Stimulated activated CD4-positive, alpha-beta T cell treated with anti-CD3 and anti-CD28 coated beads, TNF-alpha, amount 100 ng/mL, for 1 hour (primary cell): ENCODE measurements around the gene CCL4L2.
"Not testable (repeated sequence)": the region's sequence is repeated elsewhere in the genome, so short reads cannot be mapped to it uniquely, and the experiment has no call there.

Experiments used
- DNase-seq, 3 donors: peaks; one replicate each; pipeline ENCODE4 v3.0.0-alpha.2; 2020; ENCODE audit warnings: low read depth in 3 of 3, low spot score in 1 of 3

CCL4L2 gene

GRCh38 chr17:36210439-36211211 is at the start of gene CCL4L2:
Gene CCL4L2 (plus strand): TSS chr17:36211063.
- not testable (repeated sequence) for DNase-seq

- DNase-seq, result not testable (repeated sequence)
These were observed 42.0 kb upstream of the CCL4L2 start for GRCh38 chr17:36168836-36169235.

DNA sequence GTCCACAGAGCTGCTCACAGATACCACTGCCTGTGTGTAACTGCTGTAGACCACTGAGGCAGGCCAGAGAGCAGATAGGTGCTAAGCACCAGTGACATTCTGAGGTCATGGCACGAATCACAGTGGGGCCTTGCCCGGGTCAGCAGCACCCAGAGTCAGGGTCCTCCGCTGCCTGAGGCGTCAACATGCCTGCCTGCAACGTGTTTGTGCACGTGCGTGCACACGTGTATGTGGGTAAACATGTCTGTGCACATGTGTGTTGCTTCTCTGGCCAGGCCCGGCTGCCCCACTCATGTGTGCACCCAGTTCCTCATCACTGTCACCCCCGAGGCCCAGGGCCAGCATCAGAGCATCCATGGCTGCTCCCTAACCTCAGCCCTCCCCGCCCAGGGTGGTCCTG is 34.3 kb upstream of the CCL4L2 start, which contains the start of gene TBC1D3B:
TBC1D3B (minus strand) TSS at position 101 of the 400 bp plus-strand sequence. CDS start 1,586 bp downstream, outside the sequence.
- DNase-seq, result not testable (repeated sequence)

GRCh38 chr17:36181446-36182175 is 29.3 kb upstream of the CCL4L2 start:
- DNase-seq, result not testable (repeated sequence)

DNA sequence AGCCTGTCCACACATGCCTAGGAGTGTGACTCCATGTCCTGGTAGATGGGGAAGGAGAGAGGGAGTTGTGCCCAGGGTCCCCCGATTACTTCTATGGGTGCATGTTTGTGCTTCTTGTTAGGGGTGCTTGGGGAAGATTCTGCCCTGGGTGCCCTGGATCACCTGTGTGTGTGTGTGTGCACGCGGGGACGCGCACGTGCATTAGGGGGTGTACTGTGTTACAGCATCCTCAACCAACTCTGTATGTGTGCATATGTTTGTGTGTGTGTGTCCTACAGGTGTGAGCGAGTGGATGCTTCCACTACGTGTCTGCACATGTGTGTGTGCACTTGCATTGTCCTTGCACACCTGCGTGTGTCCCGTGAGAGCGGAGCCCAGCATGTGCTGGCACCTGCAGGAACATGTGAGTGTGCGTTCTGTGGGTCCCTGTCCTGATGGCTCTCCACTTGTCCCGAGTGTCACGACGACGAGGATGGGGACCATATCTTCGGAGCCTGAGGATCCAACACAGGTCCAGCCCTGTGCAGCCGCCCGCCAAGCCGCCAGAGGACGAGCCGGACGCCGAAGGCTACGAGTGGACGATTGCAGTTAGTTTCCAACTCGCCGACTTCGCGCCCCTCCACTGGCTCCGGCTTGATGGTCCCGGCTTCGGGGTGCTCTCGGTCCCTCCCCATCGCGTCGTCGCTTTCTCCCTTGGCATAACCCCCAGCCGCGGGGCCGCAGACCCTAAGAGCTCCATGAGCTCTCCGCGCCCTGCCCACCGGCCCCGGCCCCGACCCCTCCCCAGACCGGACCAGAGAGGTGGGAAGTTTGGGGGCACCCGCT is 28.5 kb upstream of the CCL4L2 start:
- no peak for DNase-seq

- DNase-seq, result no peak
These were observed 27.6 kb upstream of the CCL4L2 start for GRCh38 chr17:36183001-36183971.

- no peak for DNase-seq
These were observed 26.7 kb upstream of the CCL4L2 start for GRCh38 chr17:36184023-36184765.

DNA sequence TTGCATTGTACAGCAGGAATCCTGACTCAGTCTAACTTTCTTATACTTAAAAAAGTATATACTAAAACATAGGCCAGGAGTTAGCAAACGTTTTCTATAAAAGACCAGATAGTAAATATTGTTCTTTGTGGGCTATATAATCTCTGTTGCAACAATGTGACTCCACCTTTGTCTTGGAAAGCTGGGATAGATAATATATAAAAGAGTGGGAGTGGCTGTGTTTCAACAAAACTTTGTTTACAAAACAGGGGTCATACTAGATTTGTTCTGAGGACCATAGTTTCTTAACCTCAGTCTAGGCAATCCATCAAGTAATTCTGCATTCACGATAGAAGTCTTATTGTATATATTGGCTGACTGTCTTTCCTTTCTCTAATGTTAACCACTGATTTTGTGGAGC is 25.4 kb upstream of the CCL4L2 start:
- DNase-seq, result no peak

- DNase-seq, result not testable (repeated sequence)
These were observed 23.8 kb upstream of the CCL4L2 start for GRCh38 chr17:36186810-36187763.

- DNase-seq, result not testable (repeated sequence)
These were observed 22.8 kb upstream of the CCL4L2 start for GRCh38 chr17:36187943-36188665.

- DNase-seq, result no peak
These were observed 22.0 kb upstream of the CCL4L2 start for GRCh38 chr17:36188891-36189306.

- not testable (repeated sequence) for DNase-seq
These were observed 20.9 kb upstream of the CCL4L2 start for GRCh38 chr17:36189993-36190392.

DNA sequence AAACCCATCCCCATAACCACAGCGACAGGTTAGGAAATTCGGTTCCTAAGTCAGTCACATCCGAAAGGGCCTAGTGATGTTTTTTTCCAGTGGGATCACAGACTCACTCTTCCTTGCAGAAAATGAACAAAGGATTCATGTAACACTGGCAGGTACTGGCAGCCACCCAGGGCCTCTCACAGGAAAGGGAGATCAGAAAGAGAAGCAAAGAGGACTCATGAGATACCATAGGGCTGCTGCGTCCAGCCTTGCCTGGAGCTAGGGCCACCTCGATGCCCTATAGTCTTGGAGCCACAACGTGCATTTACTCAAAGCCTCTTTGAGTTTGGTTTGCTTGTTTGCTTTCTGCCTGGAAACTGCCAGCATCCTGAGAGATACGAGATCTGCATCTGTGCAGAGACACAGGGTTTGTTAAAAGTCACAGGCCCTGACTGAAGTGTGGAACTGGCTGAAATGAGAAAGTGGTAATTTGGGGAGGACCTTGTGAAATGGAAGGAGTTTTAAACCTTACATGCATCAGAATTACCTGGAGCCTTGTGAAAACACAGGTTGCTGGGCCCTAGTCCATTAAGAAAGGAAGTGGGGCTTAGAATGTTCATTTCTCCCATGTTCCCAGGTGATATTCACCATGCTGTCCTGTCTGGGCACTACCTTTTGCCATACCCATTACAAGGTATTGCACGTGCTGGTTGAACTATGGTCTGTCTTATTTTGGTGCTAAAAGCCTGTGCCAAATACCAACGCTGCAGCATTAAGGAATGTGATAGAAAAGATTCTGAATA is 20.1 kb upstream of the CCL4L2 start:
- not testable (repeated sequence) for DNase-seq

DNA sequence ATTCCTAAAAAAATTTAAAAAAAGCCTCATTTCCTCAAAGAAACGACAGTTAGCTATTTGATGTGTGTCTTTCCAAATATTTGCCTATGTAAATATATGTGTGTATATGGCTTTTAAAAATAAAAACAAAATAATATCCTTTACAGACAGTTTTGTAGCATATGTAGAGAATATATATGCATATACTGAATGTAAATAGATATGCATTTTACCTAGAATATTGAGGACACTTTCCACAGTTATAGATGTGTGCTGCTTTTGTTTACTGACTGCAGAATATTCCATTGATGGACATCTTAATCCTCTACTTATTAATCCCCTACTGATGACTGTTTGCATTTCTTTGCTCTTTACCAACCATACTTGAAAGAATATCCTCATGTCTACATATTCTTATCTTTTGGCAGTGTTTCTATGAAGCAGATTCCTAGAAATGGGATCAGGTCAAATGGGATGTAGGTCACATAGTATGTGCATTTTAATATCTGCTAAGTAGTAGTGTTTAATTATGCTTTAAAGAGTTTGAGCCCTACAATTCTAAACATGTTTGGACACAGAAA is 17.6 kb upstream of the CCL4L2 start:
- no peak for DNase-seq

DNA sequence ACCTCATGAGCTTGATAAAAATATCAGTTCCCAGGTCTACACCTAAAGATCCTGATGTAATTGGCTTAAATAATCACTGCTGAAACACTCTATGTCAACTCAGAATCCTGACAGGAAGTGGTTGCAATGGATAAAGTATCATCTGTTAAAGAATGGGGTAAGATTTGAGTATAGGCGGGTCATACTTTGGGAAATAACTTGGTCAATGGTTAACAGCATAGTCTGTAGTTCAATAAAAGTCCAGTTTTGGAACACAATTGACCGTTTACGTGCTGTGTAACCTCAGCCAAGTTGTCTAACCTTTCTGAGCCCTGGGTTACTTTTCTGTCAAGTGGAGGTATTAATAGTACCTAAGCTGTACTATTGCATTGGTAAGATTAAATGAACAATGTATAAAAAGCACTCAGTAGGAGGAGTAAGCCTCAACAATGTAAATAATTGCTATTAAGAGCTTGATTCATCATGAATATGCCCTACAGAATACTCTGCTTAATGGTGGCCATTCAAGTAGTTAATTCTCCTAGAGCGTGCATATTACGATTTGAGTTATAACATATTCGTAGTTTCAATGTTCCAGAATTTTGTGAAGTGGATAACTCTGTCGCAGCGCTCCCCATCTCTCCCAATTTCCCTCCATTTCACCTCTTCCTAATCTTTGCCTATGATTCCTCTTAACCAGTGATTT is 16.6 kb upstream of the CCL4L2 start:
- DNase-seq, result not testable (repeated sequence)

DNA sequence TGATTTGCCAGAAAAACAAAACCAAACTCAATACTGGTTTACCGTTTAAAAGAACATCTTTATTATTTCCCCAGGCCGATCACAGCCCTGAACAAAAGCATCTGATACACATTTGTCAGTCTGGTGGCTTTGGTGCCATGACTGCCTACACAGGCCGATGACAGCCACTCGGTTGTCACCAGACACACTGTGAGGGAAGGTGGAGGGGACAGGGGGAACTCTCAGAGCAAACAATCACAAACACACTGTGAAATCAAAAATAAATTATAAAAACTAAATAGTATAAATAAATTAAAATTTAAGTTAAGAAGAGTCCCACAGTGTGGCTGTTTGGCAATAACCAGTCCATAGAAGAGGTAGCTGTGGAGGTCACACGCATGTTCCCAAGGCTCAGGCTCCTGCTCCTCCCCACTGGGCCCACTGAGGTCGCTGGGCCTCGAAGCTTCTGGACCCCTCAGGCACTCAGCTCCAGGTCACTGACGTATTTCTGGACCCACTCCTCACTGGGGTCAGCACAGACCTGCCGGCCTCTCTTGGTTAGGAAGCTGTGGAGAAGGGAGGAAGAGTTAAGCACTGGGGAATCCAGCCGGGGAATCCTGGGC is 15.9 kb upstream of the CCL4L2 start:
- not testable (repeated sequence) for DNase-seq
